Measurements from ENCODE around the gene LMO7.

The LMO7 gene

GRCh38 chr13:75843074-75843473, 206.9 kb downstream of the LMO7 start:
- no peak for DNase-seq (ENCODE audit: low read depth)

GRCh38 chr13:75843991-75844390, 207.9 kb downstream of the LMO7 start:
- no peak for DNase-seq (ENCODE audit: low read depth)

GRCh38 chr13:75847588-75847987, 211.5 kb downstream of the LMO7 start:
- DNase-seq (ENCODE audit: low read depth): no peak

DNA sequence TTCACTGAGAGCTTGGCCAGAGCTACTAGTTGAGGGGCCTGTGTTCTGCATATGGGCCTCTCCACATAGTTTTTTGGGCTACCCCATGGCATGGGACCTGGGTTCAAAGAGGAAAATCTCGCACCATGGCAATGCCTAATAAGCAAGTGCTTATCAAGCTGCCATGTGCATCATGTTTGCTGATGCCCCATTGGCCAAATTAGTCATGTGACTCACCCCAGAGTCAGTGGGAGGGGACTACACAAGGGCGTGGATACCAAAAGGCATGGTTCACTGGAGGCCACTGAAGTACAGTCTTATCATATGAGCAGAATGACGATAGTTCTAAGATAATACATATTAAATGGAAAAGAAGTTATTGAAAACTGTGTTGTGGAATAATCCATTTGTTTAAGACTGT, 214.8 kb downstream of the LMO7 start:
- peak; percentile 32 for DNase-seq (ENCODE audit: low read depth)

GRCh38 chr13:75855216-75855615, 219.1 kb downstream of the LMO7 start:
- DNase-seq (ENCODE audit: low read depth): no peak

GRCh38 chr13:75855847-75856246, 219.7 kb downstream of the LMO7 start:
- DNase-seq (ENCODE audit: low read depth): no peak

GRCh38 chr13:75857291-75857690, 221.2 kb downstream of the LMO7 start:
- no peak for DNase-seq (ENCODE audit: low read depth)

GRCh38 chr13:75860935-75861334, 224.8 kb downstream of the LMO7 start:
- no peak for DNase-seq (ENCODE audit: low read depth)

- no peak for DNase-seq (ENCODE audit: low read depth)
These were observed 225.7 kb downstream of the LMO7 start for GRCh38 chr13:75861786-75862185.

DNA sequence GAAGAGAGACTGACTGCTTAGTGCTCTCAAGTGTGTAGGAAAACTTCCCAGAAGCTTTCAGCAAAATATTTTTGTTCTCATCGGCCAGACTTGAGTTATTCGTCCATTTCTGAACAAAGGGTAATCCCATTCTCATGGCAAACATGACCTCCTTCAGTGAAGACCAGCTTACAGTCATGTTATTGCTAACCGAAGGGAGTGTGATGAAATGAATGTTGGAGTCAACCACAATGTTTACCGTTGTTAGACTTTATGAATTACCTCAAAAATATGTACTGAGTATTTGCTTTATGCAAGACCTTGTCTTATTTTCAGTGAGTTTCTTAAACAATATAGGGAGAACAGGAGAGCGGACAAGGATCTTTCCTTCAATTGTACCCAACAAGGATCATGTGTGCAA, 228.6 kb downstream of the LMO7 start:
- DNase-seq (ENCODE audit: low read depth): peak; percentile 57

DNA sequence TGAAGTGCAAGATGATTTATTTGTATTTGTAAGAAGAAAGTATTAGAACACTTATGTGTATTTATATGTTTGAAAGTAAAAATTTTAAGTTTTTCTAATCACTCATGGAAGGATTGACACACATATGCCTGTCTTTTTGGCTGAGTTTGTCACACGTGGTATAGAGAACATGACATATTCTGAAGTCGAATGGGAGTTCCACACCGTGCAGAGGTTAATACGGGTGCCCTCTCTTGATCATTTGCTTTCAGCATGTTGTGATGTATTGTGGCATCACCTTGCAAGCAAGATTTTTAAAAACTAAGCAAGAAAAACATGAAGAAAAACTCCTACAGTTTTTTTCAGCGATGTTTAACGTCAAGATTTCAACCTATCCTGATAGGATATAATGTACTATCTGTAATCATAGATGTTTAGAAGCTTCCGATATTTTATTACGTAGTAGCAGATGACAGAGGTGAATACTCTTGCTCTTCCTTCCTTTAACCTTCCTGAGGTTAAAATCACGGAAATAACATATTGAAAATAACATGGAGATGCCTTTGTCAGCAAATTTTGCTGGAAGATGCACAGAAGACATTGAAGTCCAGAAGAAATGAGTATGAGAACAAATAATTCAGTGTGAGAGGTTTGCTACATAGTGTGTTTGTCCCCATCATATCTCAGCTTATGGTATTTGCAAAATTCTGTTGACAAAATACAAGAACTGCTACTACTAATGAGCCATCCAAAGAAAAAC, 231.4 kb downstream of the LMO7 start:
- no peak for DNase-seq (ENCODE audit: low read depth)

DNA sequence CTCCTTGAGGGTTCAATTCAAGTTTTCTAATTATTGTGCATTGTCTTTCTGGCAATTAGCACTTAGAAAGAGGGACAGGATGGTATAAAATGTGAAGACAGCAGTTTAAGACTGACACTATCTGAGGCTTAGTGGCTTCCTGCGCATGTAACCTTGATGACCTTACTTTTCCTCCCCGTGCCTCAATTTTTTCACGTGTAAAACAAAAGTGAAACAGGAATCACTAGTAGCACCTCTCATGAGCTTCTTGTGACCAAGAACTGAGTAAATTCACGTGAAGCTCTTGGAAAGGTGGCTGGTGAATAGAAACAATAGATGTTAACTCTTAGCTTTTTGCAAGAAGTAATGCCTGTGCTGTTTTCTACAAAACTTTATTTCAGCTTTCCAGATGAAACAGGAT, 233.9 kb downstream of the LMO7 start:
- DNase-seq (ENCODE audit: low read depth): no peak

DNA sequence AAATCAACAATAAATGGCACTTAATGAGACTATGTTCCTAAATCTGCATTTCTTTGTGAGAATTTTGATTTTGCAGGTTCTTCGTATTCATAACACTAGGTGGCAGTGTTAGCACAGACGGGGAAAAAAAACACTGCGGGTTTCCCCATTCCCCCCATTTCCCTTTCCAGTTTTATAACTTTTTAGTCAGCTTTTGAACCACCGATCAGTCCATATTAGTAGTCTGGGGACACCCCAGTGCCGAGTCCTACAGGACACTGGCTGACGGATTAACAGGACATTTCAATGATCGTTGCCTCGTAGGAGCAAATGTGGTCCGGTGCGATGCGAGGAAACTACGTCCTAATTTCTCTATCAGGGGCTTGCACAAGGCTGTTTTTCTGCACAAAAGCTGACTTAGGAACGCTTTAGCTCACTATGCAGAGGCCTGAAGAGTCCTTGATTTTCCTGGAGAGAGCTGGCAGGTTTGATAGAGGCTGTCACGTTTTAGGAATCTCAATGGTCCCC, 234.3 kb downstream of the LMO7 start:
- peak; percentile 50 for DNase-seq (ENCODE audit: low read depth)

- DNase-seq (ENCODE audit: low read depth): no peak
These were observed 234.9 kb downstream of the LMO7 start for GRCh38 chr13:75871059-75871458.

GRCh38 chr13:75872980-75873379, 236.8 kb downstream of the LMO7 start:
- DNase-seq (ENCODE audit: low read depth): no peak

DNA sequence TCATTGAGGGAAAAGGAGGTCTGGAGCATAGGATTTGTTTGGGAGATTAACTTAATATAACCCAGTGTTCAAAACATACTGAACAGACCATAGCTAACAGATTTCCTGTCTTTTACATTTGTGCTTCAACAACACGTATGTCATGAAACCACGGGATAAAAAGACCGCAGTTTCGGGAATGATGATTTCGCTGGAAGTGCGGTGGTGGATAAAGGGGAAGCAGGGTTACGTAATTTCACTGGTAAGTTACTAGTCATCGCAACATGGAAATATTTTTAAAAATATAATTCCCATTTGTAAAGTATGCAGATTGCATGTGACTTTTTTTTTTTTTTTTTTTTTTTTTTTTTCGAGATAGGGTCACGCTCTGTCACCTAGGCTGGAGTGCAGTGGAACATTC, 237.4 kb downstream of the LMO7 start:
- DNase-seq (ENCODE audit: low read depth): no peak

DNA sequence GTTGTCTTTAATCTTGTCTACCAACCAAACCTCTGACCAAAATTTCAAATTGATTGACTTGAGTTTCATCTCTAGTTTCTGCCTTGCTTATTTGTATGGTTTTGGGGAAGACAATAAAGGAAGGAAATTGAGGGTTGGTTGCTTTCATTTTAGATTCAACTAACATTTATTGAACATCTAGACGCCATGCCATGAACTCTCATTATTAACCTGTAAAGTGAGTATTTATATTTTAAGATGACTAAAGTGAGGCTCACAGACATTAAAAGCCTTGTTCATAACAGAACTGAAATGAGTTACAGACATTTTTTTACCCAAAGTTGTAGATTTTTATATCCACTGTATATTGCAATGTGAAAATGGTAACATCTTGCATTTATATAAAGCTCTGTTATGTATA, 239.3 kb downstream of the LMO7 start:
- no peak for DNase-seq (ENCODE audit: low read depth)

DNA sequence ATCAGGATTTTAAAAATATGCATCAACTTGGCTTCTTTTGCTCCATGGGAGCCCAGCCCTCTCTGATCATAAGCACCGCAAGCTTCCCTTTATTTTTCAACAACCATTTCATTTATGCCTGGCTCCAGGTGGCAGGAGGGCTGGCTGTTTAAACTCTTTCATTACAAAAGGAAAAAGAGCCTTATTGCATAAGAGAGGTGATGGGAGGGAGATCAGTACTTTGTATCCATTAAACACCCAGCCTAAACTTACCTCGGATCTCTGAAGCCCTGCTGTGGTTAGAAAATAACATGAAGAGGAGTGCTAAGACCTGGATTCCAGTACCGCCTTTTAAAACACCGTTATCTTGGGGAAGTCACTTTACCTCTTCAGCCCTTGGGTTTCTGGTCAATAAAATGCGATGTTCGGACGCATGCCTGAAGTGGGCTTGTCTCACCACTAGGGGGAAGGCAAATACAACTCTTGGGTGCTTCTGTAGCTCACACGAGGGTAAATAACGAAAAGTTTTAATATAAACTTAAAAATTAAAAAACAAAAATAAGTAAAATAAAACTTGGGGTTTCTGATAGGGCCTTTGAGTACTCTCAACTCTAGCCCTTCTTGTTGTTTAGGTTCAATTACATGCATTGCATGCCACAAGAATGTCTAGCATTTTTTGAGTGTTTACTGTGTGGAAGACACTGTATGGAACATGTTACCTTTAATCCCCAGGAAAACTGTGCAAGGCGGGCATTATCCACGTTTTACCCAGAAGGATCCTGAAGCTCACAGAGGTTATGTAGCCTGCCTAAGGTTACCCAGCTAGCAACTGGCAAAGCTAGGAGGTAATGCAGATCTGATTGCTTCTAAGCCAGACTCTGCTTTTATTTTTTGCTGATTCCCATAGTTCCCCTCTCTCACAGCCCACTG, 240.3 kb downstream of the LMO7 start:
- DNase-seq (ENCODE audit: low read depth): peak; percentile 67

DNA sequence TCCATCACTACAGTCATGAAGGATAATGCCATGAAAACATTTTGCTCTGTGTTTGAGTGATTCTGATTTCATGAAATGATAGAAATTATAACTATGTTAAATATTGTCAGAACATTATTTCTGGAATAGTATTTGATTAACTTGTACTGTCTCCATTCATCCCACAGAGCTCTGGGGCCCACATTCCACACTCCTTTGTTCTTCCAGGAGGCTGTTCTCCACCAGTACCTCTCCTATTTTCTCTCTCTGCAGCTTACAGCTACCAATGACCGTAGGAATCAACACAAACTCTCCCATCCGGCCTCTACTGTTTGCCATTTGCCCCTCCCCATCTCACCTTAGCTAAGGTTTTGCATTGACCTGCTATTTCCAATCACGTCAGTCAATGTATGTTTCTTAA, 240.9 kb downstream of the LMO7 start:
- no peak for DNase-seq (ENCODE audit: low read depth)

GRCh38 chr13:75879656-75880055, 243.5 kb downstream of the LMO7 start:
- no peak for DNase-seq (ENCODE audit: low read depth)

DNA sequence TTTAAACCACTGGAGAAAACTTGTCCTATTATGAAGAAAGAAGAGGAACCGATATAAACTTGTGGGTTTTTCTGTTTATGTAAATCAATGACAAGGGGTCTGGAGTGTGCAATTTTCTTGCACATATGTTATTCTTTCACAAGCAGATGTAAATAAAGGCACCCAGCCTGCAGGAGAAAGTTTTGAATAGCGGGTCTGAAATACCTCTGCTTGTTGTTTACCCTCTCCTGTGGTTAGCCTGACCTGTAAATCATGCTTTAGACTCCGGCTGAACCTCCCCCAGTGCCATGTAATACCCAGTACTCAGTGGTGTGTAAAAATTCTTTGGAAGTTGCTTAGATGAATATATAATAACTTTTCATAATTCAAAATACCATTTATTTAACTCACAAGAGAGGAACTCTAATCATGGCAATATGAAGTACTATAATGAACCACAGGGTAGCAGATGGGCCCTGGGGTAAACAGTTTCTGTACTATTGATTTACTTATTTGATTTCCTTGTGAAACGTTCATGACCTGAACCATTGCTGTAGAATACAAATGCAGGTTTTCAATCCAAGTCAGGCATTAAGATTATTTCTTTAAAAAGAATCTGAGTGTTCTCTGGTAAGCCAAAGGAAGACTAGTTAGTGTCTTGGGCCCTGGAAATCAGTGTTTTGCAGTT, 245.1 kb downstream of the LMO7 start:
- no peak for DNase-seq (ENCODE audit: low read depth)

- DNase-seq (ENCODE audit: low read depth): no peak
These were observed 246.1 kb downstream of the LMO7 start for GRCh38 chr13:75882261-75882660.

- no peak for DNase-seq (ENCODE audit: low read depth)
These were observed 253.3 kb downstream of the LMO7 start for GRCh38 chr13:75889427-75889826.

All from EH (cell line).